T-helper 2 cell treated with Interferon-gamma antibody and Interleukin-4, amounts not matched to agents 5 μg/mL and 100 μg/mL, for 36 hours (primary cell): Measurements from ENCODE around the gene FAM228A.

ENCODE experiments used
- DNase-seq: peaks from one replicate; pipeline ENCODE4 v3.0.0; 2021; ENCODE audit warnings: low spot score
- H3K27ac Mint-ChIP-seq: one replicate; pipeline ENCODE4 v1.8.0; 2021; ENCODE audit warnings: mild to moderate bottlenecking, mixed read lengths
- H3K27me3 Mint-ChIP-seq: one replicate; pipeline ENCODE4 v1.8.0; 2021; ENCODE audit warnings: low read depth, mixed read lengths
- H3K36me3 Mint-ChIP-seq: one replicate; pipeline ENCODE4 v1.8.0; 2021; ENCODE audit warnings: low read depth, mixed read lengths
- H3K4me1 Mint-ChIP-seq: one replicate; pipeline ENCODE4 v1.8.0; 2021; ENCODE audit warnings: low read depth, mixed read lengths
- H3K4me3 Mint-ChIP-seq: one replicate; pipeline ENCODE4 v1.8.0; 2022; ENCODE audit warnings: mild to moderate bottlenecking, moderate library complexity, mixed read lengths
- H3K9me3 Mint-ChIP-seq: one replicate; pipeline ENCODE4 v1.8.0; 2021; ENCODE audit warnings: mixed read lengths

FAM228A gene

DNA sequence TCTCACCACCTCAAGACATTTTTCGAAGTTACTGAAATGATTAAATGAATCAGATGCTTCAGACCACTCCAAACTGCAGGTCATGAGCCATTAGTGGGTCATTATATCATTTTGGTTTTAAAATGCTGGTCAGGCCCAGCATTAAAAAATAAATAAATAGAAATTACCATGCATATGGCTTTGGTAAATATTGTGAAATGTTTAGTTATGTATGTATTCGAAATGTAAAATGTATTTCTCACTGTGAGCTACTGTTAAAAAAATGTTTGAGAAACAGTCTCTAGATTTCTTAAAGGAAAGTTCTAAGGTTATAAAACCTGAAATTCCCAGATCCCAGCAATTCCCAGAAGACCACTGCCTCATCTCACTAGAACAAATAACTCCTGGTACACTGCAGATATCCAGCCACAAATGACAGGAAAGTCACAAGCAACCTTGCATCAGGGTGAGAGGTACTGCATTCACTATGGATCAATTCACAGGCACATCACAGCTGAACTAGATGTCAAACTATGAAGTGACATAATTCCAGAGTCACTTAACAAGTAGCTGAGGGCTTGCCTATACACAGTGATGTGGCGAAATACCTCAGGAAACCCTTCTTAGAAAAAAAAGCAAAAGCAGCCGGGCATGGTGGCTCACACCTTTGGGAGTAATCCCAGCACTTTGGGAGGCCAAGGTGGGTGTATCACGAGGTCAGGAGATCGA is 46.6 kb downstream of the FAM228A start:
- H3K4me3 Mint-ChIP-seq, result no peak overlapping the region
- H3K4me1 Mint-ChIP-seq, result no peaks in the 10 kb centered on the region
- H3K9me3 Mint-ChIP-seq, result no peaks in the 10 kb centered on the region
- H3K36me3 Mint-ChIP-seq, result no peaks in the 10 kb centered on the region
- H3K27me3 Mint-ChIP-seq, result no peaks in the 10 kb centered on the region
- no peak overlapping the region for H3K27ac Mint-ChIP-seq
- DNase-seq, result no peak

DNA sequence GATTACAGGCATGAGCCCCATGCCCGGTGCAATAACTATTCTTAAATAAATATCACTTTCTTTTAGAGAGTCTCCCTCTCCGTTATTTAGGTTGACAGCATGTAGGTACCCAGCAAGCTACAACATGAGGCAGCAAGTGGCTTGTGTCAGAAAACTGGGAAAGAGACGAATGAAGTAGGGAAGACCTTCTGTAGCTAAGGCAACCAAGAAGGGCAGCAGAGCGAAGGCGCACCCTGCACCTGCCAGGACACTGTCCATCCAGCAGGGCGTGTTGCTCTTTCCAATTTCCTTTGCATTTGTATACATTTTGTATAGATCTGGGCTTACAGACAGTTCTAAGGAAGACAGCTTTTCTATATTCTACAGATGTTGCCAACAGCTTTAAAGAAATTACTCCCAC is 48.1 kb downstream of the FAM228A start:
- DNase-seq, result no peak
- Mint-ChIP-seq H3K9me3 (no peaks in the 10 kb centered on the region), H3K4me3 (no peak overlapping the region), H3K36me3 (no peaks in the 10 kb centered on the region), H3K27ac (no peak overlapping the region), H3K4me1 (no peaks in the 10 kb centered on the region), H3K27me3 (no peaks in the 10 kb centered on the region)

DNA sequence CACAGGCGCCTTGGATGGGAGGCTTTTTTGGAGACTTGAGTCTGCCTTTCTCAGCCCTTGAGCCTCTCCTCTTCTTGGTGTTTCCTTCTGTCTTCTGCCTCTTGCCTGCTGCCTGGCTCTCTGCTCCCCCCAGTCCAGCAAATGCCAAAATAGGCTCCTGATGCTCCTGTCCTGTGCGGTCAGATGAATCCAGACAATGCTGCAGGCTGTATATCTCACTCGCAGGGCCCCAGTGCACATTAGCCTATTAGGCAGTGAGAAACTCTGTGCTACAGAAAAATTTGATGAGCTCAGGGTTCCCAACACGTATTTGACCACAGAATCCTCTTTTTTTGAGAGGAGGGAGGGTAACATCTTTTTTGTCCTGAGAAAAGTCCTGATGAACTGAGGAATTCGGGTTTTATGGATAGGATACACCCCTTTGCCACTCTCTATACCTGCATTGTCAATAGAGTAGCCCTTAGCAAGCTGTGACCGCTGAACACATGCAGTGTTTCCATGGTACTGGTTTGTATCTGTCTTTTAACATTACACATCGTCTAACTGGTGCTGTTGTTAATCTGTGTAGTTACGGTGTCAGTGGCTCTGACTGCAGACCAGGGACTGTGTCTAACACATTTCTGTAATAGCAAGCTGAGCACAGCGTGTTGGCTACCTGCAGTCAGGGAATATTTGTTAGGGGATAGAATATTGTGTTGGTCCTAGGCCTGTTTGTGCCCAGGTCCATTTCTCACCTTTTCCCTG is 50.8 kb downstream of the FAM228A start:
- DNase-seq, result no peak
- Mint-ChIP-seq H3K9me3 (no peaks in the 10 kb centered on the region), H3K4me3 (no peak overlapping the region), H3K27ac (no peak overlapping the region), H3K27me3 (no peaks in the 10 kb centered on the region), H3K36me3 (no peaks in the 10 kb centered on the region), H3K4me1 (no peaks in the 10 kb centered on the region)

DNA sequence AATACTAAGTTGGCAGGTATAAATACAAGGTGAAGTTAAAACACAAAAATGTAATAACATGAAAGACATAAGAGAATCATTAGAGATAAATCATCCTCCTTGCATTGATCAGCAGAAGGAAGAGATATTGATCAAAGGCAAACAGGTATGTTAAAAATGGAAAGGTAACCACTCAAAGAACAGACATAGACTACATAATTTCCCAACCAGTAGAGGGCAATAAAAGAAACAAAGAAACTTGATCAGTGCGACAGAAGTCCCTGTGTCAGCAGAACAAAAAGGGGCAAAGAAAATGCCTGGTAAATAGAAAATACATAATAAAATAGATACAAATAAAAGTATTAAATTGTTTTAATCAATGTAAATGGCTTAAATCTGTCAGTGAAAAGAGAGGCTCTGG is 53.6 kb downstream of the FAM228A start:
- H3K4me3 Mint-ChIP-seq, result no peak overlapping the region
- no peaks in the 10 kb centered on the region for H3K27me3 Mint-ChIP-seq
- no peaks in the 10 kb centered on the region for H3K9me3 Mint-ChIP-seq
- no peaks in the 10 kb centered on the region for H3K4me1 Mint-ChIP-seq
- no peaks in the 10 kb centered on the region for H3K36me3 Mint-ChIP-seq
- H3K27ac Mint-ChIP-seq, result no peak overlapping the region
- DNase-seq, result no peak

DNA sequence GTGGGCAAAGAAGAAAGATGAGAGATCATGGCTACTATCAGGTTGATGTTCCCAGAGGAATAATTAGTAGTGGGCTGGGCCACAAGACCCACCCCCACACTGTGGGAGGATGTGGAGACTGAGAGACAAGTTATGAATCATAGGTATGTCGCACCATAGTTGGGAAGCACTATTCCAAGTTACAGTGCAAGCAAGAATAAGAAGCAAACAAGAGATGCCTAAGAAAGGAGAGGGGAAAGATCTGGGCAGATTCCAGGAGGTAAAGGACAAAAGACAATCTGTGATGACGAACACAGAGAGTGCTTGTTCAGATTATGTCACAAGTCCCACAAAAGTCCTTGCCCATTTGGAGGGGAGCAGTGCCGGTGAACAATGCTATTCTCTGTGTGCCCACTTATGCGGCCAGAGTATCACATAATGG is 56.6 kb downstream of the FAM228A start:
- no peak overlapping the region for H3K4me3 Mint-ChIP-seq
- H3K27me3 Mint-ChIP-seq, result no peaks in the 10 kb centered on the region
- peaks cover 3% of the 10 kb centered on the region for H3K36me3 Mint-ChIP-seq
- DNase-seq, result no peak
- H3K27ac Mint-ChIP-seq, result no peak overlapping the region
- no peaks in the 10 kb centered on the region for H3K4me1 Mint-ChIP-seq
- no peaks in the 10 kb centered on the region for H3K9me3 Mint-ChIP-seq

DNA sequence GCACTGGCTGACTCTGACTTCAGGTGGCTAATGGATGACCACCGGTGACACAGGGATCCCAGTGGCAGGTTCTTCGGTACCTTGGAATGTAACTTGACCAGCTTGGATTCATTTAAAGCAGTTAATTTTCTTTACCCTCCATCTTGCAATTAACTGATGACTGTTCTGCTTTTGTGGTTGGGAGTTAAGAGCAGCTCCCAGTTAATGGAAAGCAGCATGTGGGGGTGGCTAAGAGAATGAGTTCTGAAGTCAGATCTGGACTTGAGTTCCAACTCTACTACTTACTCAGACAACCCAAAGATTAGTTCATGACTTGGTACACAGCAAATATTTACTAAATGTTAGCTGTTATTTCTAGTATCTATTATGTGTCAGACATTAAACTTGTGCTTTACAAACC is 58.5 kb downstream of the FAM228A start:
- Mint-ChIP-seq H3K27me3 (no peaks in the 10 kb centered on the region), H3K27ac (no peak overlapping the region), H3K4me3 (no peak overlapping the region), H3K36me3 (peaks cover 3% of the 10 kb centered on the region), H3K9me3 (no peaks in the 10 kb centered on the region), H3K4me1 (no peaks in the 10 kb centered on the region)
- DNase-seq, result no peak

DNA sequence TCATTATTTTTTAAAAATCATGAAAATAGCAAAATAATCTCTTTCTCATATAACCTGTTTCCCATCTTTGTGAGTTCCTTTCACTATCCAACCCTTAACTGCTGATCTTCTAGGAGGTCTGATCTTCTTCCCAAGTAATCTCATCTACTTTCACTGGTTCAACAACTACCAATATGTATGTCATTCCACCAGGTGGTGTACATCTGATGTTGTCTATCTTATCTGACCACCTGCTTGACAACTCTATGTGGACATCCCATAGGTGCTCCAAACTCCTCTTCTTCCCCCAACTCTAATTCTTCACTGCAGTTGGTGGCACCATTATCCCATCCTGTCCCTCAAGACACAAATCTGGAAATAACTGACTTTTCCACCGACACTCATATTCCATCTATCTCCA is 62.5 kb downstream of the FAM228A start:
- Mint-ChIP-seq H3K27me3 (no peaks in the 10 kb centered on the region), H3K27ac (no peak overlapping the region), H3K36me3 (peaks cover 5% of the 10 kb centered on the region), H3K9me3 (no peaks in the 10 kb centered on the region), H3K4me3 (no peak overlapping the region), H3K4me1 (no peaks in the 10 kb centered on the region)
- DNase-seq, result no peak

DNA sequence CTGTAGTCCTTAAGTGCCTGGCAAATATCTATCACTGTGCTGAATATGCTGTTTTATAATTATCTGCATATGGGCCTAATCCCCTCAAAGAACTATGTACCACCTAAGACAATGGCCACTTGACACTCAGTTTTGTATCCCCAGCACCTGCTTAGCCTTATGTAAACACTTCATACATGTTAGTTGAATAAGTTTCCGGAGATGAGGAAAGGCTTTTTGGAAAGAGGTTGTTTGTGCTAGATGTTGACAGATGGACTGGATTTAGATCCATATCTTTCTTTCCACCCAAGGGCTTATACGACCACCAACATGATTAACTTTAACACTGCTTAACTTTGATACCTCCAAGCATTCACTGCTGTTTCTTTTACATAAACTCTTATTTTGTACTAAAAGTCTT is 63.3 kb downstream of the FAM228A start:
- H3K4me1 Mint-ChIP-seq, result no peaks in the 10 kb centered on the region
- H3K27ac Mint-ChIP-seq, result no peak overlapping the region
- H3K9me3 Mint-ChIP-seq, result no peaks in the 10 kb centered on the region
- H3K36me3 Mint-ChIP-seq, result peaks cover 7% of the 10 kb centered on the region
- no peak for DNase-seq
- H3K27me3 Mint-ChIP-seq, result no peaks in the 10 kb centered on the region
- no peak overlapping the region for H3K4me3 Mint-ChIP-seq

DNA sequence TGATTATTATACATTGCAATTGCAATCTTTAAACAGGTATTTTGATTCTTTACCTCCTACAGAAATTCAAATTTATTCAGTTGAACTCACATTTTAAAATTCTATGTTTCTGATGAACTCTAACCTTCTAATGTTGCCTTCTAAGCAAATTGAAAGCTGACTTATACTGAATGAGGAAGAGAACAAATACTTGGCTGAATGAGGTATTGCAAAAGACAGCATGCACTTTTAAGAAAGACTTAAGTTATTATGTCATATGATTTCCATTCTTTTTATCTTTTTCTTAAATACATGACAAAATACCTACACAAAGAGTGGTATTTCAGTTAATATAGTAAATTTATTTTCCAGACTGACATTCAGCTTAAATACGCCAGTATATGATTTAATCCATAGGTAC is 64.7 kb downstream of the FAM228A start:
- DNase-seq, result no peak
- H3K27me3 Mint-ChIP-seq, result no peaks in the 10 kb centered on the region
- H3K4me1 Mint-ChIP-seq, result no peaks in the 10 kb centered on the region
- H3K36me3 Mint-ChIP-seq, result peaks cover 8% of the 10 kb centered on the region
- H3K4me3 Mint-ChIP-seq, result no peak overlapping the region
- H3K9me3 Mint-ChIP-seq, result no peaks in the 10 kb centered on the region
- H3K27ac Mint-ChIP-seq, result no peak overlapping the region
